Endothelial cell of umbilical vein (primary cell): ENCODE data around the gene FOXP1.

Source experiments
- CTCF ChIP-seq, 2 donors: IDR thresholded peaks; 1 replicate in 1 of 2; 2 replicates in 1 of 2; pipeline ENCODE4 v1.5.1; 2011; ENCODE audit warnings: low read length in 2 of 2, mild to moderate bottlenecking in 2 of 2, moderate library complexity in 2 of 2, control low read depth in 1 of 2, inconsistent platforms in 1 of 2, low read depth in 1 of 2; ENCODE audit not compliant: insufficient read depth in 1 of 2; ENCODE audit errors: extremely low read depth in 1 of 2
- EZH2 ChIP-seq: IDR thresholded peaks from 2 replicates; pipeline ENCODE4 v1.6.1; 2012; ENCODE audit warnings: borderline replicate concordance, low read depth, mild to moderate bottlenecking, moderate library complexity, low read length, inconsistent platforms; ENCODE audit not compliant: severe bottlenecking
- FOS ChIP-seq: IDR thresholded peaks from 2 replicates; pipeline ENCODE4 v1.6.1; 2011; ENCODE audit warnings: mild to moderate bottlenecking, low read length, moderate library complexity, borderline replicate concordance; ENCODE audit not compliant: insufficient read depth
- GATA2 ChIP-seq: IDR thresholded peaks from 2 replicates; pipeline ENCODE4 v1.7.0; 2011; ENCODE audit warnings: low read depth, mild to moderate bottlenecking, moderate library complexity, mixed read lengths, low read length; ENCODE audit not compliant: insufficient read length, insufficient read depth
- JUN ChIP-seq: IDR thresholded peaks from 2 replicates; pipeline ENCODE4 v1.6.1; 2011; ENCODE audit warnings: borderline replicate concordance, low read depth; ENCODE audit not compliant: insufficient read length, insufficient read depth
- MAX ChIP-seq: IDR thresholded peaks from 2 replicates; pipeline ENCODE4 v1.6.1; 2011; ENCODE audit not compliant: insufficient read depth, insufficient read length
- MYC ChIP-seq: IDR thresholded peaks from one replicate; pipeline ENCODE4 v1.6.1; 2011; ENCODE audit warnings: mild to moderate bottlenecking, low read depth, low read length
- POLR2A ChIP-seq: IDR thresholded peaks from 2 replicates; pipeline ENCODE4 v1.6.1; 2012; ENCODE audit warnings: low read depth, mild to moderate bottlenecking, control low read depth, low read length
- POLR2AphosphoS5 ChIP-seq: IDR thresholded peaks from 2 replicates; pipeline ENCODE4 v1.6.1; 2012; ENCODE audit warnings: low read depth, mild to moderate bottlenecking, control low read depth, low read length, moderate library complexity; ENCODE audit not compliant: insufficient read depth

- TF ChIP-seq CTCF (IDR thresholded peaks at IDR 0.05; ENCODE audit: extremely low read depth in 1 of 2, insufficient read depth in 1 of 2, low read depth in 1 of 2, low read length in 2 of 2) (no peak), POLR2A (no peak), EZH2 (no peak), POLR2AphosphoS5 (peak; percentile 46), MAX (no peak), MYC (no peak), FOS (no peak), JUN (peak; percentile 13), GATA2 (peak; percentile 50)
Measured at GRCh38 chr3:71050166-71050537, 533.4 kb downstream of the FOXP1 start.
